Measurements from ENCODE around the gene LRRC34.

Gene LRRC34

DNA sequence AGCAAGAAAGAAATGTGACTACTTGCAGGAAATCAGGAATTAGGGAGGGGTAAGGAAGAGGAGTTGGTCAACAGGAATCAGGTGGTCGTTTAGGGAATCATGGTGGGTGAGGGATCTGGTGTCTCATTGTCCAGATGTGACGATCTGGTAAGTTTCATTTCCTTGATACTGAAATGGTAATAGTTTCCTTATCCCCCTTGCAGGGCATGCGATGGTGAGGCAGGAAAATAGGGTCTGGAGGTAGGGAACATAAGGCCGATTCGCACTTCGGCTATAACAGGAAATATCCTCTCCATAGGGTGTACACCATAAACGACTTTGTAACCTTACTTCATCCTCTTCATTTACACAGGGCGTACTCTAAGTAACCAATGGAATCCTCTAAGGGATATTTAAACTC lies 574 bp upstream of the LRRC34 start:
- peak; percentile 63 for DNase-seq

DNA sequence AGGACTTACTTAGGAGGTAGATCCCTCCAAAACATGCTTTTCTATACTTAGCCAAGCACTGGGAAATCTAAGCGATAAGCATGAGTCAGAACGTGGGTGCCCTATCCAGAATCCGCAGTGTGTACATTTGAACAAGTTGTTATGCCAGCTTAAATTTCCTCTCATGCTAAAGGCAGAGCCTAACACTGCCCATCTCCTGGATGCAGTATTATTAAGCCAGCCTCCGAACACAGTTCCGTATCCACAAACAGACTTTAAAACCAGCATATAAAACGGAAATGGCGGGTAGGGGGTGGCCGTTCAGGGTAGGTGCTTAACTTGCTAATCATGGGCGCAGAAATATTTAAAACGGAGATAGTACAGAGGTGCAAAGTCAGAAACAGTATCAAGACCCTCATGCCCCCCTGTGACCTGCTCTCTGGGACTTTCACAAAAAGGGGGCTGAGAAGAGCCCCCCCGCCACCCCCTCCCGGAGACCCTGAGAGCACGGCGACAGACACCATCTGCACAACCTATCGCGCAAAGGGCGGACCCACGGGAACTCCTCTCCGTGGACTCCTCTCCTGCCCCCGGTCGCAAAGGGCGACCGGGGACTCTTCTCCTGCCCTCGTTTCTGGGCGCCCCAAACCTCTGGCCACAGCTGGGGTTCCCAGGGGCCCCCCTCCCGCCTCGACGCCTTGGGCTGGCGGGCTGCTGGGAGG lies 923 bp downstream of the LRRC34 start:
- DNase-seq = peak; percentile 80

DNA sequence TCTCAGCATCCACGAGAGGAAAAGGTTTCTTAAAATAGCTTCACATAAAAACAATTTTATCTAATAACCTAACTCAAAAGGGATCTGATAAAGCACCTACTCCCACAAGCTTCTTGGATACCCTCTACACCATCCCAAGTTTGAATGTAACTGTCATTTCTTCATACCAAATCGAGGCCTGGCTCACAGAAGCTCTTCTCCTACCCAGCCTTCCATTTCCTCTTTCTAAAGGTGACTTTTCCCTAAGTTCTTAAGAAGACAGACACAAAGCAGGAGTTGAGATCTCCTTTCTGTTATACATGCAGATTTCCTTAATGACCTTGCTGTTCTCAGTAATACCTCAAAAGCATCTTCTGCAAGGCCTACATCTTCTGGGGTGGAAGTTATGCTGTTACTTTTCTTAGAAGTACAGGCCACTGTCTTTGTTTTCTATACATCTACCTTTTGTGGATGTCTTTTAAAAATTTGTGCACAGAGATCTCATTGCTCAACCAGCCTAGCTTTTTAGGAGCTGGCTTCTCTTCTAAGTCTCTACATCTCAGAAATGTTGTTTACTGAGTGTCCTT lies 3.4 kb downstream of the LRRC34 start:
- DNase-seq = no peak

DNA sequence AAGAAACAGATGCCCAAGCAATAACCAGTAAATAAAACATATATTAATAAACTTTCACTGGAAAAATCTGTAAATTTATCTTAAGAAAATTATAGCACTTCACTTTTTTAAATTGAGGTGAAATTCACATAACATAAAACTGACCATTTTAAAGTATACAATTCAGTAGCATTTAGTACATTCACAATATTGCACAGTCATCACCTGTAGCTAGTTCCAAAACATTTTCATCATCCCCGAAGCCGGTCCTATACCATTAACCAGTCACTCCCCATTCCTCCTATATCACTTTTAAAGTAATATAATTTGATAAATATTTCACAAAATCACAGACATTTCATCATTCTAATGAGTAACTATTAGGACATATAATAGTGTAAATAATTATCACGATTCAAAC lies 8.0 kb downstream of the LRRC34 start:
- DNase-seq = no peak

DNA sequence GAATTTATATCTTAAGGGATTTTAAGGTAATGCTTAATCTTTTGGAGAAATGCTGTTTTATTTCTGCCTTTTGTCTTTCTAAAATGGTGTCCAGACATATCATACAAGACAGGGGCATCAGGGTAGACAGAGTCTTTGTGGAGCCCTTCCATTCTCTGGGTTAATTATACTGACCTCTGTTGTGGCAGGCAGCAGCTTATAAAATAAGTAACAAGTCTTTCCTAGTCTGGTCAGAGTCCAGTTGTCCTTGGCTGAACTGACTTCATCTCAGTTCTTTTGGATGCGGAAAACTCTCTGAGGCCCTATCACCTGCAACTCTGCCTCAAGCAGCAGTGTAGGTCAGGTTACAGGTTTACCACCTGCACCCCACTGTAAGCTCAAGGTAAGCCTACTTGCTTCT lies 20.3 kb downstream of the LRRC34 start:
- DNase-seq = no peak

DNA sequence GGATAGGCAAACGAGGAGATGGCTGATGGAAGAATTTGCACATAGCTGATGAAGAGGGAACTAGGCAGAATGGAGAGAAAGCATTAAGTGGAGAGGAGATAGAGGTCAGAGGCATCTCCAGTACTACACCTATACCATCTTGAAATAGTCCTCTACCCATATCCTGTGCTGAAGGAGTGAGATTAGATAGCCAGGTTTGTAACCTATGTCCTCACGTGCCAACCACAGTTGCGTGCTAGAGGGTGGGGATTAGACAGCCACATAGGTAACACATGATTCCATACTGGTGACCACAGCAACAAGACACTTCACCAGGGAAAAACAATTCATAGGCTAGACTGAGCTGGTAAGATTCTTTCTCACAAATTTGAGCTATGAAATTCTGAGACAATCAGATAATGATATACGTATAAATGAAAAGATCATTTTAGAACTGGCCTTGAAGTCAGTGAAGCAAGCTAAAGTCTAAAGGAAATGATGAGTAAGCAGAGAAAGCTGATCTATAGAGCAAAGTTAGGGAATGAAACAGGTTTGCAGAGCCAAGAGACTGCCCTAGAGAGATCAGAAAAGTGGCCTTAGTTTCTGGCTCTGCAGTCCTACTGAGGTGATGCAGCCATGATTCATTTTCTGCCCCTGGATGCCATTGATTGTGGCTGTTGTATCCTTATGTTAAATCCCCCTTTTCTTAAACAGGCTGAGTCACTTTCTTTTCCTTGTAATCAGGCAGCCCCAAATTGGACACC lies 21.8 kb downstream of the LRRC34 start:
- DNase-seq = no peak

DNA sequence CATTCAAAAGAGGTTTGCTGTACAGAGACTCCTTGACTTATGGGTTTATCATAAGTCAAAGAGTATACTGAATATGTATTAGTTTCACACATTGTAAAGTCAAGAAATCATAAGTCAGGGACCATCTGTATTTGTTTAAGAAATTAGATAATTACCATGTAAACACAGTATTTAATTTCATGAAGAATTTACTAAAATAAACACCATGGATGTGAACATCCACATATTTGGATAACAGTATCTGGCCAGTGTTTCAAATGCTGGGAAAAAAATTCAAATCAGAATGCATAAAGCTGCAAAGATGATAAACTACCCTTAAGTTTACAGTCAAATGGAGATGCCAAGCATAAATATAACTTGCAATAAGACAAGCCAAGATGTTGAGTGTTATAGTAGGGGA lies 22.5 kb downstream of the LRRC34 start:
- DNase-seq = no peak

DNA sequence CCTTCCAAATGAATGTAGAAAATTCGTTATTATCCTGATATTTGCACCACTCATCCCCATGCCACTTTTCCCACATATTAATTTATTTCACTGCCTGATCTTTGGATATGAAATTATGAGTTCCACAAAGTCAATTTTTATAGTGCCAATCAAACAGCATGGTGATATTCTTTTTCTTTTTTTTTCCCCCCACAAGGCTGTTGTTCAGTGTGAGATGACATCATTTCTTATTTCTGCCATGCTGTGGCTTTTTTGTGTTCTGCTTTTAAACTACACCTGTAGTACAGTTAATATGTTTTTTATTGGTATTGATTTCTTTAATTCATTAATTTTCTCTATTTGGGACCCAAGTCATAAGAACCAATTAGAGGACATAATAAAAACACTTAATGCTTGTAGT lies 24.9 kb downstream of the LRRC34 start:
- DNase-seq = no peak

DNA sequence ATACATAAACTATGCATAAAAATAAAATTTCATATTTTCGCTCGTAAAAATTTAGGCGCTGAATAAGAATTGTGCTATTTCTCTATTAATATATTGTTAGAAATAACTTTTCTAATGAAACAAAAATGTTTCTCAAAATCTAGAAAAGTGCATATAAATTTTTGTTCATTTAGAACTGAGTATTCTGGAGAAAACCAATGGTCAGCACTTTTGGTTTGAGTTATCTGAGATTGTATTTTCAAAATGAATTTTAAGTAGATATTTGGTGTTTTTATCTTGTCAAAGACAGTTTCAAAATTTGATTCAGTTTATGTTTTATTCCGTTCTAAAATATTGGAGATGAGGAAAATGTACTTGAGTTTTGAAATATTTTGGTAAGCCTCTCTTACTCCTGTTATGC lies 25.6 kb downstream of the LRRC34 start:
- no peak for DNase-seq

DNA sequence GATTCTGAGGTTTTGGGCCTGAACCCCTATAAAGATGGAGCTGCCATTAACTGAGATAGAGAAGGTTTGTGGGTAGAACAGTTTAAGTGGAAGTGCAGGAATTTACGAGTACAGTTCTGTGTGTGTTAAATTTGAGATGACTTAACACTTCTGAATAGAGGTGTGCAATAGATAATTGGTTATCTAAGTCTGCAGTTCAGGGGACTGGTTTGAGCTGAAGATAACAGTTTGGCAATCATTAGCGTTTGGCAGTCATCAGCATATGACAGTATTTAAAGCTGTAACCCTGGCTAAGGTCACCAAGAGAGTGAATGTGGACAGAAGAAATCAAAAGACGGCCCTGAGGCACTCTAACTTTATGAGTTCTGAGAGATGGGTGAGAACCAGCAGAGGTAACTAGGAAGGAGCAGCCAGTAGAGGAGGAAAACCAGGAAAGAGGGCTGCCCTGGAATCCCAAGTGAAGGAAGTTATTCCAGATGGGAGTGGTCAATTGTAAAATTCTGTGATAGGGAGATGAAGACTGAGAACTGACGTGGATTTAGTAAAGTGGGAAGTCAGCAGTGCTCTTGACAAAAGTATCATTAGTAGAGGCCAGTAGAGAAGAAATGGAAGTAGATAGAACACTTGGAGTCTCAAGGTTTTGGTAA lies 31.4 kb downstream of the LRRC34 start:
- no peak for DNase-seq

DNA sequence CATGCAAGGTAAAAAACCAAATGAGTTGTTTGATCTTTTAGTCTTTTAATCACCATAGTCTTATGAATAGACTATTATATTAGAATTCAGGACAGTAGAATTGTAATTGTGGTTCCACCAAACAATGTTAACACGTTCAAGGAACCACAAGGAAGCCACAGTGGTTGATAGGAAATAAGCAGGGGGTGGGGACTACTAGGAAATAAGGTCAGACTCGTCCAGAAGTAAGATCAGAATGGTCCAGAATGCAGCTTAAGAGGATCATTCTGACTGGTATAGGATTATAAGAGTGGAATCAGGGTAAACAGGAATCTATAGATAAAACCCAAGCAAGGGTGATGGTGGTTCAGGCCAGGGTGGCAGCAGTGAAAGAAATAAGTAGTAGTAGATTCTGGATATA lies 32.0 kb downstream of the LRRC34 start:
- no peak for DNase-seq

DNA sequence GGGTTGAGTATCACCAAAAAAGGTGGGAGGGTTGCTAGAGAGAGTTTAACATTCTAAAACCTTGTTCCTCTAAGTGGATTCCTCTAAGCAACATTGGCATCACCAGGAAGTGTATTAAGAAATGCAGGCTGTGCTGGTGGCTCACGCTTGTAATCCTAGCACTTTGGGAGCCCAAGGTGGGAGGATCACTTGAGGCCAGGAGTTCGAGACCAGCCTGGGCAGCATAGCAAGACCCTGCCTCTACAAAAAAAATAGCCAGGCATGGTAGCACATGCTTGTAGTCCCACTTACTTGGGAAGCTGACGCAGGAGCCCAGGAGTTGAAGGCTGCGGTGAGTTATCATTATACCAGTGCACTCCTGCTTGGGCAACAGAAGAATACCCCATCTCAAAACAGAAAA lies 34.9 kb downstream of the LRRC34 start:
- no peak for DNase-seq

DNA sequence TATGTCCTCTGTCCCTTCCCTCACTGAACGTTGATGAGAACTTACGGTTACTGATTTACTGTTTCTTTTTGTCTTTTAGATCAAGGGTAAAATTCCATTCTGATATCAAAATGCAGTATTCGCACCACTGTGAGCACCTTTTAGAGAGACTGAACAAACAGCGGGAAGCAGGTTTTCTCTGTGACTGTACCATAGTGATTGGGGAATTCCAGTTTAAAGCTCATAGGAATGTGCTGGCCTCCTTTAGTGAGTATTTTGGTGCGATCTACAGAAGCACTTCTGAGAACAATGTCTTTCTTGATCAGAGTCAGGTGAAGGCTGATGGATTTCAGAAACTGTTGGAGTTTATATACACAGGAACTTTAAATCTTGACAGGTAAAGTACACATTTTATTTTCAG lies 38.5 kb downstream of the LRRC34 start:
- DNase-seq = no peak

DNA sequence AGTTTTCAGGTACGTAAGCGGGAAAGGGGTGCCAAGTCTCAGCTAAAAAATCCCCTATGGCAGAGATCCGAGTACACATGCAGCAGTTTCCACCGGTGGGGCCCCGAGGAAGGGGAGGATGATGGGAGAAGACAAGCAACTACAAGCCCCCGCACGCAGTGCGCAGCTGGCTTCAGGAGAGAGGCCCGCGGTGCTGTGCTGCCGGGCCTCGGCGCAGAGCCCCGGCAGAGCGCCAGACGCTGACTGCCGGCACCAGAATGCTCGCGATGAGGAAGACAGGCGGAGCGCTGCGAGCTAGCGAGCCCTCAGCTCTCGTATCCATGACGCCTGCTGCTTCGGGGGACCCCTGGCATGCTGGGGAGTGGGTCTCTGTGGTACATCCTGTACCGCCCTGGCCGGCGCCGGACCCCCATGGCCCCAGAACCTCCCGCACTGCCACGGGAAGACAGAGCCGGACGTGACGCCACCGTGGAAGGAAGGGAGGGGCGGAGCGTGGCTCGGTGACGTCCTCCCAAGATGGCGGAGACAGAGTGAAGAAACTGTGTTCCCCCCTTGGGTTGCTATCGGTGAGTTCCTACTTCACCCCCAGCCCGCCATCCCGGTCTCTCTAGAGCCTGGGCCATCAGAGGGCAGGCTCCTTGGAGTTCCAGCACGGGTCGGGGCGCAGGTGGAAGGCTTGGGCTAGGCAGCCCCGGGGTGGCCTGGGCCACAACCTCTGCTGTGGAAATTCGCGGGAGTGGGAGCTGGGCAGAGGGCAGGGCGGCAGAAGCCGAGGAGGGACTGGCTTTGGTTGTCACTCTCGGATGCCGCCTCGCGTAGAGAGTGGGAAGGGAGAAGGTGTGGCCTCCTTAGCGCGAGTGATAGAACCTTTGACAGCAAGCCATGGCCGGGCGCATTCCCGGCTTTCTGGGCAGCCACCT lies 39.5 kb downstream of the LRRC34 start, which contains the start of gene MYNN:
Gene MYNN, plus strand, starts transcription at position 500 of the 920 bp plus-strand sequence. CDS start 900 bp downstream, outside the sequence.
- peak; percentile 96 for DNase-seq

DNA sequence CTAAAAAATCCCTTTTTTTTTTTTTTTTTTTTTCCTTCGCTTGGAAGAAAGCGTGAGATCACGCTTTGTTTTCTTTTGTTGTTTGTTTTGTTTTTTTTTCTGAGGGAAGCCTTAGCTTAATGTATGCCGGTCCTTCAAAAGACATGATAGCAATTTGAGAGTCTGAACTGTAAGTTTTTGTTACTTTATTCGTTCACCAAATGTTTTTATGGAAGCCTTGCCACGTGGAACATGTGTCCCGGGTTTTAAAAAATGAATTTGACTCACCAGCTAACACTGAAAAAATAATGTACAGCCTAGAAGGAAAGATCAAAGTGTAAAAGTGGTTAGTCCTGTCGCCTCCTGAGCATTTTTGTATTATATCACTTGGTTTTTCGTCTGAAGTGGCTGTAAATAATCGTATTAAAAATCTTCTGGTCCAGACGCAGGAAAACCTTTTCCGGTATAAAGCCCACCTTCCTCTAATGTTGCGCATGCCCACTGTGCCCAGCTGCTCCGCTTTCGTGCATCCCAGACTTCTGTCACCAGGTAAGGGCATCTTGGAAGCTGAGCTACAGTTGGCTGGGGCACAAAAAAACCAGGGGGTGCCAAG lies 40.3 kb downstream of the LRRC34 start:
- peak; percentile 96 for DNase-seq

DNA sequence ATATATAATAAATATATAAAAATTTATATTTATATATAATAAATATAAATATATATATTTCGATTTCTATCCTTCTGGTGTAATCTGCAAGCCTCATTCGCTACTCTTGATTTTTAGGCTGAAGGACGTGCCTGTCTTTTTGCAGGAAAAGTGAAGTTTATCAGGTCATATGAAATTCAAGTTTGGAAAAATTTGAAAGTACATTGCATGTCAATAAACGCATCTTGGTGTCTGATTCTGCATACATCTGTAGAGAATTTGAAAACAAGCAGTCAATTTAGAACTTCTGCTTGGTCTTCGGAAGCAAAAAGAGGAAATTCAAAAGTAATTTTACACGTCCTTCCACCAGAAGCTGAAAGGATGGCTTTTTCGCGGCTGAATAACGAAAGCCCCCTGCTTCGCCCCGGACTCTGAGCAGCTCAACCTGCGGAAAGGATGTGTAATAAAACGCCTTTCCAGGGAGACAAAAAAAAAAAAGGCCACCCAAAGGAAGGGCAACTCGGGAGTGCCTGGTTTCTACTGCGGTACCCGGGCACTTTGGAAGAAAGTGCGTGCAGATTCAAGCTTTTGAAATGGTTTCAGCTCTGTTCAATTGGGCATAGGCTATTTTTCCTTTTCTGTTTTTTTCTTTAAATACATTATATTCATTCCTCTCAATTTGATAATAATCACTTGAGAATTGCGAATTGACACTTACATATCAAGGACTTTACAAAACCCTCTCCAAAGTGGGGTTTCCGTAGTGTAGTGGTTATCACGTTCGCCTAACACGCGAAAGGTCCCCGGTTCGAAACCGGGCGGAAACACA lies 41.0 kb downstream of the LRRC34 start:
- DNase-seq = peak; percentile 97

DNA sequence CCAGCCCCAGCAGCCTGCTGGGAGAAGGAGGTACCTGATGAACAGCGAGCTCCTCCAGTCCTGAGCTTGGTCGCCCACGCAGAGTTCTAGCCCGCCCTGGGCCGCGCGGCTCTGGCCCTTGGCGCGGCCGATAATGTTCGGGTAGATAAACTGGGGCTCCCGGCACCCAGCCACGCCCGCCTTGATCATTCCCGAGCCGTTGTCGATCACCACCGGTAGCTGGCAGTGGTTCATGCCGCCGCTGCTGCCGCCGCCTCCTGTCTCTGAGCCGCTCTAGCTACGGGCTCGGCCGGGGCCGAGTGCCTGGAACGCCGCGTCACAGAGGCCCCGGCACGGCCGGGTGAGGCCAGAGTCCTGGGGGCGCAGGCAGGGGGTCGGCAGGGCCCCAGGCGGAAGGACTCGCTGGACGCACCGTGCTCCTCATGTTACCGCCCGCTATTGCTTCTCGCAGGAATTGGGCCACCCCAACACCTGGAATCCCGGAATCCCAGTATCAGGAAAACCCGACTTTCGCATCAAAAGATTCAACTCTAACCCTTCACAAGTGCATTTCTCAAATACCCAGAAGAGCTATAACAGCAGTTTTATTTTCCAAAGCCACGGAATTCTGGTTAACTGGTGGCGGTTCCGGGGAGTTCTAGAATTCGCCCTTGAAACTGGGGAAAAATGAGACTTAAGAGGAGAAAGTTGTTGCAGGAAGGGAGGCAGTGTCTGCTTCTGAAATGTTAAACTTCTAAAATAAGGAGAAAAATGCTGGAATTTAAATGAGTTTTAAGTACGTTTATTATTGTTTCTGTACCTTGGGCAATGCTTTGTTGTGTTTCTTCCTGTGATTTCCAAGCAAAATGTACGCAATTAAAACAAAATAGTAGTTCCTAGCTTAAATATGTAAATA lies 43.2 kb downstream of the LRRC34 start, which contains the start of gene ACTRT3:
Gene ACTRT3, minus strand, starts transcription at position 275 of the 895 bp plus-strand sequence. Its CDS starts 41 bp downstream, at position 234.
- DNase-seq = peak; percentile 65

DNA sequence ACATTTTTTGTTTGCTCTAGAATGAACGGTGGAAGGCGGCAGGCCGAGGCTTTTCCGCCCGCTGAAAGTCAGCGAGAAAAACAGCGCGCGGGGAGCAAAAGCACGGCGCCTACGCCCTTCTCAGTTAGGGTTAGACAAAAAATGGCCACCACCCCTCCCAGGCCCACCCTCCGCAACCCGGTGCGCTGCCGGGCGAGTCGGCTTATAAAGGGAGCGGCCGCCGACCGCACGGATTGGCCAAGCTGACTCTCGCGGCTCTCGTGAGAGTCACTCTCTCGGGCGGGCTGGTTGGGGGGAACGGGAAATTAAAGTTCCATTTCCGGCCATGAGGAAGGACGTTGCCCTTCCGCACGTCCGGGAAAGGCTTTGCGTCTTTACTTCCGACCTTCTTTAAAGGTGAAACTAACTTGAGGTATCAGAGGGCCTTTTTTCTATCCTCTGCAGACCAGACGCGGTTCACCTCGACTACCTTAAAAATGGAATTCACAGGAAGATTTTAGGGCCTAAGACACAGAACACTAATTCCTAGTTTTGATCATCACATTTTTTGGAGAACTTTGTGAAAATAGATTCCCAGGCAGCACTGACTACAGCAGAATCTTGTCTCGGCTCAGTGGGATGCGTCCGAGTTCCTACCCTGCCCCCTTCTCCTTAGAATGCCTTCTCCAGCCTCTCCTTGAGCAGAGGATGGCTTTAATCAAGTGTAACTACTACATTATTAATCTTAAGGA lies 47.7 kb downstream of the LRRC34 start, which contains the start of gene TERC:
Gene TERC, minus strand, starts transcription at position 179 of the 731 bp plus-strand sequence.
- DNase-seq = peak; percentile 97

DNA sequence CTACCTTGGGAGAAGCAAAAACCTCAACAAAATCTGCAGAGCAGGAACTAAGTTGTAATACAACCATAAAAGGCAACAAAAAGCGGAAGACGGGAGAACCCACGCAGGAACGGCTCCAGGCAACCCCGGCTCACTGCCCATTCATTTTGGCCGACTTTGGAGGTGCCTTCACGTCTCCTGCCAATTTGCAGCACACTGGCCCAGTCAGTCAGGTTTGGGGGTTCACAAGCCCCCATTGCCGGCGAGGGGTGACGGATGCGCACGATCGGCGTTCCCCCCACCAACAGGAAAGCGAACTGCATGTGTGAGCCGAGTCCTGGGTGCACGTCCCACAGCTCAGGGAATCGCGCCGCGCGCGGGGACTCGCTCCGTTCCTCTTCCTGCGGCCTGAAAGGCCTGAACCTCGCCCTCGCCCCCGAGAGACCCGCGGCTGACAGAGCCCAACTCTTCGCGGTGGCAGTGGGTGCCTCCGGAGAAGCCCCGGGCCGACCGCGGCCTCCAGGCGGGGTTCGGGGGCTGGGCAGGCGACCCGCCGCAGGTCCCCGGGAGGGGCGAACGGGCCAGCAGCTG lies 48.3 kb downstream of the LRRC34 start:
- peak; percentile 74 for DNase-seq

All from NCI-H146 (cell line).